Urinary bladder (tissue), 4 donors: ENCODE data around the gene RUFY1. TPM values are rescaled to one million over a fixed set of nuclear protein-coding genes. Genes with fewer than 3 reads are reported as not detected.
"Not testable (repeated sequence)": the region's sequence is repeated elsewhere in the genome, so short reads cannot be mapped to it uniquely, and the experiment has no call there.

Experiments used
- DNase-seq: peaks from one replicate; pipeline ENCODE4 v3.0.0-alpha.2; 2015; ENCODE audit errors: extremely low spot score
- H3K27ac ChIP-seq: one replicate; pipeline ENCODE4 v1.5.1; 2013; ENCODE audit warnings: low read depth, mild to moderate bottlenecking, moderate library complexity
- H3K36me3 ChIP-seq: one replicate; pipeline ENCODE4 v1.6.1; 2013; ENCODE audit warnings: mild to moderate bottlenecking, moderate library complexity; ENCODE audit not compliant: insufficient read depth
- H3K4me1 ChIP-seq: one replicate; pipeline ENCODE4 v1.6.1; 2013; ENCODE audit warnings: mild to moderate bottlenecking, moderate library complexity; ENCODE audit not compliant: insufficient read depth
- H3K4me3 ChIP-seq: one replicate; pipeline ENCODE4 v1.5.1; 2013; ENCODE audit warnings: low read depth, low read length
- WGBS: extraction: QIAGEN DNeasy Blood & Tissue Kit; methylation state at CpG from one replicate; pipeline ENCODE4 v1.1.7; 2013; 5-methylcytosine and 5-hydroxymethylcytosine counted together
- polyA plus RNA-seq: library from polyadenylated mRNA; stranded (reverse); fragments of 200-250 nt; gene quantifications from one replicate; pipeline ENCODE4 v1.2.3, GENCODE V29; 2013
- total RNA-seq: library from RNA; depleted of rRNA; stranded (reverse); fragments of >200 nt; gene quantifications from one replicate; pipeline ENCODE4 v1.2.3, GENCODE V29; 2014
- donor health status: healthy with polysubstance abuse.
- donor health status: healthy.

Gene RUFY1, protein sequence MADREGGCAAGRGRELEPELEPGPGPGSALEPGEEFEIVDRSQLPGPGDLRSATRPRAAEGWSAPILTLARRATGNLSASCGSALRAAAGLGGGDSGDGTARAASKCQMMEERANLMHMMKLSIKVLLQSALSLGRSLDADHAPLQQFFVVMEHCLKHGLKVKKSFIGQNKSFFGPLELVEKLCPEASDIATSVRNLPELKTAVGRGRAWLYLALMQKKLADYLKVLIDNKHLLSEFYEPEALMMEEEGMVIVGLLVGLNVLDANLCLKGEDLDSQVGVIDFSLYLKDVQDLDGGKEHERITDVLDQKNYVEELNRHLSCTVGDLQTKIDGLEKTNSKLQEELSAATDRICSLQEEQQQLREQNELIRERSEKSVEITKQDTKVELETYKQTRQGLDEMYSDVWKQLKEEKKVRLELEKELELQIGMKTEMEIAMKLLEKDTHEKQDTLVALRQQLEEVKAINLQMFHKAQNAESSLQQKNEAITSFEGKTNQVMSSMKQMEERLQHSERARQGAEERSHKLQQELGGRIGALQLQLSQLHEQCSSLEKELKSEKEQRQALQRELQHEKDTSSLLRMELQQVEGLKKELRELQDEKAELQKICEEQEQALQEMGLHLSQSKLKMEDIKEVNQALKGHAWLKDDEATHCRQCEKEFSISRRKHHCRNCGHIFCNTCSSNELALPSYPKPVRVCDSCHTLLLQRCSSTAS
- 38.0 TPM for total RNA-seq
- 39.7 TPM for polyA plus RNA-seq

DNA sequence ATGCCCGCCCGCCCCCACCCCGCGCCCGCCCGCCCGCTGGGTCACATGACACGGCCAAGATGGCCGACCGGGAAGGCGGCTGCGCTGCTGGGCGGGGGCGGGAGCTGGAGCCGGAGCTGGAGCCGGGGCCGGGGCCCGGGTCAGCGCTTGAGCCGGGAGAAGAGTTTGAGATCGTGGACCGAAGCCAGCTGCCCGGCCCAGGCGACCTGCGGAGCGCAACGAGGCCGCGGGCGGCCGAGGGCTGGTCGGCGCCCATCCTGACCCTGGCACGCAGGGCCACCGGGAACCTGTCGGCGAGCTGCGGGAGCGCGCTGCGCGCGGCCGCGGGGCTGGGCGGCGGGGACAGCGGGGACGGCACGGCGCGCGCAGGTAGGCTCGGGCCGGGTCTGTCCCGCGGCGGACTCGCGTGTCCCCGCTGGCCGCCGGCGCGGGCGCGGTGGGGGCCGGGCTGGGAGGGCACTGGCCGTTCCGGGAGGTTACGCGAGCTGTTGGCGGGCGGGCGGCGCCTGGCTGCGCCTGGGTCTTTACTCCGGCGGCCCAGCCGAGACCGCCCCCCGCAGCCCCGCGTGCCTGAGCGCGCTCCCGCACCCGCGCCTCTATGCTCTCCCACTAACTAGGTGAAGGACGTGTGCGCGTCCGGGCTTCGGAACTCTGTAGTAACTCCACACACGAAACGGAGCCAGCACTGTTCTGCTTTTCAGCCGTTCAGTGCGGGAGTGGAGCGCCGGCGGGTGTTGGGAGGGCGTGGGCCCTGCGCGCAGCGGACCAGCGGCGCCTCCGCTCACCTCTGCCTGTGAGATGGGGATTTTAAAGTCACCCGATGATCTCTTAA, at the start of gene RUFY1:
TSS of gene RUFY1 (plus strand) at position 44 of the 832 bp plus-strand sequence. CDS start at position 60, 16 bp downstream.
- Histone ChIP-seq H3K36me3 (no peaks in the 10 kb centered on the region), H3K27ac (peak within 1 kb of the TSS; percentile 98), H3K4me3 (peak within 1 kb of the TSS; percentile 89), H3K4me1 (no peaks in the 10 kb centered on the region)
- peak; percentile 26 for DNase-seq
- WGBS = under 1% methylated on average over 109 of the region's 109 CpGs

DNA sequence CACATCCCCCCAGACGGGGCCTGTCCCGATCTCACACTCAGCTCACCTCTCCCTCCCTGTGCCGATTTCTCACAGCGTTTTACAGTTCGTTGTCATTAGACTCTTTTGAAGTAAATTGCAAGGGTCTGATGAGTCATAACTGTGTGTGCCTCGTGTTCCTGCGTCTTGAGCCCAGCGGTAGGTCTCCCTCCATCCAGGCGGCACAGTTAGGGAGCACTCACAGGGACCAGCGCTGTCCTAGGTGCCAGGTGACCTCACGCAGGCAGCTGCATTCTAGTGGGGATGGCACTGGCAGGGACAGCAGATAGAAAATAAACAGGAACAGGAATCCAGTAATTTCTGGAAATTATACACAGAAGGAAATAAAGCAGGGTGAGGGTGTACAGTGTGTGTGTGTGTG, 48.4 kb upstream of the RUFY1 start:
- not testable (repeated sequence) for H3K36me3 ChIP-seq, DNase-seq, H3K27ac ChIP-seq, H3K4me1 ChIP-seq, H3K4me3 ChIP-seq
- WGBS = no CpG with 5 or more reads among the region's 11 CpGs

DNA sequence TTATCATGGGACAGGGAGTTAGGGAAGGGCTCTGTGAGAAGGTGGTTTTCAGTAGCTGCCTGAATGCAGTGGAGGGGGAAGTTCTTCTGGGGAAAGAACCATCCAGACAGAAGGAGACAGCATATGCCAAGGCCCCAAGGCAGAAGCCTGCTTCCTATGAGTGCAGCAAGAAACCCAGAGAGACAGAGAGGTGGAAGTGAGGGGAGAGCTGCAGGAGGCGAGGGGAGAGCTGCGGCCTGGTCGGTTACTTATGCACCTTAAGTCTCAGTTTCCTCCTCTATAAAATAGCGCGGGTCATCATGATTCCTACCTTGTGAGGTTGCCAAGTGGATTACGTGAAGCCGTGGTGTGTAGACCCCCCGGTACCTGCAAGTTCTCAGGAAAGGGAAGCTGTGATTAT, 47.9 kb upstream of the RUFY1 start:
- H3K4me1 ChIP-seq, H3K27ac ChIP-seq, H3K4me3 ChIP-seq, DNase-seq, H3K36me3 ChIP-seq: not testable (repeated sequence)
- 100% methylated on average over 5 of the region's 8 CpGs for WGBS

GRCh38 chr5:179504191-179504590, 46.2 kb upstream of the RUFY1 start:
- Histone ChIP-seq H3K4me3 (no peak overlapping the region), H3K36me3 (no peaks in the 10 kb centered on the region), H3K4me1 (no peaks in the 10 kb centered on the region), H3K27ac (no peak overlapping the region)
- 58% methylated on average over 7 of the region's 7 CpGs for whole genome bisulfite sequencing
- DNase-seq = no peak

DNA sequence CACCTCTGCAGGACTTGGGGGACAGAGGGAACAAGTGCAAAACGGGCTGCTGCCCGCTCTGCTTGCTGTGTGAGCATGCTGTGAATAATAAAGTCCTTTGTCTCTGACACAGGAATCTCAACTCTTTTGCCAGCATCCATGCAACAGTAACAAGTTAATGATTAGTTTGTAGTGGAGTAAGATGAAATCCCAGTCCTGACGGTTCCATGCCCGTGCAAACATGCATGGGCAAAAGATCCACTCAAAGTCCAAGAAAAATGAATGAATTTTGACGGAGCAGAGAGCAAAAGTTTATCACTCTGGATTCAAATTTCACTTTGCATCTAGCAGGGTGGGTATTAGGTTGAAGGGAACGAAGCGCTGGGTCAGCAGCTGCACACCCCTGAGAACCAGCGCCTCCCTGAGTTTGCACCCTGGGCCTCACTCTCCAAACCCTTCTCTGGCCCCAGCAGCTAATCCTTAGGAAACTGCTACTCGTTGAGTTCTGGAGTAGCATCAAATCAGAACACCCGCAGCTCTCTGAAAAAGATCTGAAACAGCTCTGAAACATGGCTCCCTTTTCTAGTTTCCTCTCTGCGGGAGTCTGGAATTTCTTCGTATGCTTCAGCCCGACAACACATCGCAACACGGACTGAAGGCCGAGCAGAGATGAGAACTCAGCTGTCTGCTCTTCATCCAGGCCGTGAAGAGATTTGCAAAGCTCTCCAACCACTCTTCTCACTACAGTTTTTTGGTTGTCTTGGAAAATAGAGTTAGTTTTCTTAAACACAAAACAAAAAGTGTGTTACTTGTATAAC, 45.6 kb upstream of the RUFY1 start:
- no peak overlapping the region for H3K27ac ChIP-seq
- H3K4me1 ChIP-seq = no peaks in the 10 kb centered on the region
- no peak overlapping the region for H3K4me3 ChIP-seq
- no peaks in the 10 kb centered on the region for H3K36me3 ChIP-seq
- WGBS = 52% methylated on average over 17 of the region's 17 CpGs
- no peak for DNase-seq

GRCh38 chr5:179505636-179506261, 44.6 kb upstream of the RUFY1 start:
- no peak overlapping the region for H3K27ac ChIP-seq
- H3K4me1 ChIP-seq = no peaks in the 10 kb centered on the region
- H3K4me3 ChIP-seq = no peak overlapping the region
- no peaks in the 10 kb centered on the region for H3K36me3 ChIP-seq
- 89% methylated on average over 12 of the region's 12 CpGs for WGBS
- DNase-seq = no peak

DNA sequence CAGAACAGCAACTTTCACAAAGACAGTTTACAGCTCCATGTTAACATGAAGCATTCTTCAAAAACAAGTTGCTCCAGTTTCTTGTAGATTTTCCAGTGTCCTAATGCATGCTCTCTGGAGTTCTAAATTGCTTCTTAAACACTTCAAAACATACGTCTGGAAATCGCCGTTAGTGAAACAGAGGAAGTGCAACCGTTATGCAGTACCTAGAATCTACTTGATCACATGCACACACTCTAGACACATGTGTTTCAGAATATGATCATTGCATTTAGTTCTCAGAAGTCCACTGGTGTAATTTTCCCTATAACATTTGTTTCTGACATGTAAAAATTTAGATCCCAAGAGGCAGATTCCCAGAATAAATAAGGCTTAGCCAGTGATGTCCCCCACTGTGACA, 41.1 kb upstream of the RUFY1 start:
- no peaks in the 10 kb centered on the region for H3K4me1 ChIP-seq
- DNase-seq = no peak
- H3K27ac ChIP-seq = no peak overlapping the region
- no peak overlapping the region for H3K4me3 ChIP-seq
- H3K36me3 ChIP-seq = no peaks in the 10 kb centered on the region
- WGBS = 16% methylated on average over 4 of the region's 4 CpGs

DNA sequence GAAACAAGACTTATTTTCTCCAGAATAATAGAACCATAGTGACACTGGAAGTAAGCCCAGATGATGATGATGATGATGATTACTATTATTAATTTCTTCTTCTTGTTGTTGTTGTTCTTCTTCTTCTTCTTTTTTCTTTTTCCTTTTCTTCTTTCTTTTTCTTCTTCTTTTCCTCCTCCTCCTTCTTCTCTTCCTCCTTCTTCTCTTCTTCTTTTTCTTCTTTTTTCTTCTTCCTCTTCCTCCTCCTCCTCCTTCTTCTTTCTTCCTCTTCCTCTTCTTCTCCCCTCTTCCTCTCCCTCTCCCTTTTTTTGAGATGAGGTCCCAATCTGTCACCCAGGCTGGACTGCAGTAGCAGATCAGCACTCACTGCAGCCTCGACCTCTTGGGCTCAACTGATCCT, 40.5 kb upstream of the RUFY1 start:
- 75% methylated on average over 1 of the region's 1 CpG for WGBS
- Histone ChIP-seq H3K36me3 (no peaks in the 10 kb centered on the region), H3K4me3 (no peak overlapping the region), H3K4me1 (no peaks in the 10 kb centered on the region), H3K27ac (no peak overlapping the region)
- DNase-seq = no peak

DNA sequence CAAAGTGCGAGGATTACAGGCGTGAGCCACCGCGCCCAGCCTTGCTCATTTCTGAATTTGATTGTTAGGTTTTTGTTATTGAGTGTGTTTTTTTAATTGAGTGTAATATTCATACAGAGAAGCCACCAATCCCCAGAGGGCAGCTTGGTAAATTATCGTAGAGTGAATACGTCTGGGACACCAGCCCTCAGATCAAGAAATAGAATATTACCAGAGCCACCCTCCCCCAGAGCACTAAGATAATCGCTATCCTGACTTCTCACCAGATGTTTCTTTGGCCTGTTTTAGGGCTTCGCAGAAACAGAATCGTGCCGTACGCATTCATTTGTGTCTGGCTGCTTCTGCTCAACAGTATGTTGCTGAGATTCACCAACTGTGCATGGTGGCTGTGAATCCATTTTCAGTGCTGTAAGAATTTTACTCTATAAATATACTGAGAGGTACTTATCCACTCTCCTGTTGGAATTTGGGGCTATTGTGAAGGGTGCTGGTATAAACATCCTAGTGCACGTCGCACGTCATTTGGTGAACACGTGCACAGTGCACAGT, 37.8 kb upstream of the RUFY1 start:
- H3K4me3 ChIP-seq = no peak overlapping the region
- no peak overlapping the region for H3K27ac ChIP-seq
- no peaks in the 10 kb centered on the region for H3K36me3 ChIP-seq
- WGBS = 87% methylated on average over 15 of the region's 15 CpGs
- no peaks in the 10 kb centered on the region for H3K4me1 ChIP-seq
- no peak for DNase-seq

DNA sequence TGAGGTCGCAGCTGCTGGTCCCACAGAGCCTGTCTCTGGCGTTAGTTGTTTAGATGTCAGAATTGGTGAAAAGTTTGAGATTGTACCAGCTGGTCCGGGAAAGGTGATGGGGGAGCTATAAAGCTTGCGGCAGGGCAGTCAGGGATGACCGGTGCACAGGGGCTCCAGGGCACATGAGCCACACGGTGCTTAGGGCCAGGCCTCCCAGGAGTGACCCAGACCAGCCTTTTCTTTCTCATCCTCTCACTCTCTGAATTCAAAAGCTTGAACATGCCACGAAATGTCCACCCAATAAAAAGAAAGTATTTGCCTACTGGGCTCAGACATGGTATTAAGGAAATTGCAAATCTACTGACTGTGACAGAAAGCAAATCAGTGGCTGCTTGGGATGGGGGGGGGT, 34.9 kb upstream of the RUFY1 start:
- not testable (repeated sequence) for H3K4me1 ChIP-seq, DNase-seq, H3K27ac ChIP-seq, H3K36me3 ChIP-seq, H3K4me3 ChIP-seq
- 47% methylated on average over 7 of the region's 7 CpGs for WGBS

GRCh38 chr5:179516221-179516620, 34.1 kb upstream of the RUFY1 start:
- H3K4me1 ChIP-seq = no peaks in the 10 kb centered on the region
- no peak overlapping the region for H3K4me3 ChIP-seq
- no peak for DNase-seq
- 78% methylated on average over 9 of the region's 9 CpGs for WGBS
- H3K27ac ChIP-seq = no peak overlapping the region
- no peaks in the 10 kb centered on the region for H3K36me3 ChIP-seq

GRCh38 chr5:179517746-179518145, 32.6 kb upstream of the RUFY1 start:
- 55% methylated on average over 5 of the region's 7 CpGs for WGBS
- not testable (repeated sequence) for H3K4me1 ChIP-seq, H3K4me3 ChIP-seq, H3K36me3 ChIP-seq, DNase-seq, H3K27ac ChIP-seq
